HuH-7 (cell line): ENCODE measurements around the gene TMEM14A.

Experiments
- DNase-seq: peaks from one replicate; pipeline ENCODE4 v3.0.0; 2011; ENCODE audit warnings: low spot score

The TMEM14A gene

DNA sequence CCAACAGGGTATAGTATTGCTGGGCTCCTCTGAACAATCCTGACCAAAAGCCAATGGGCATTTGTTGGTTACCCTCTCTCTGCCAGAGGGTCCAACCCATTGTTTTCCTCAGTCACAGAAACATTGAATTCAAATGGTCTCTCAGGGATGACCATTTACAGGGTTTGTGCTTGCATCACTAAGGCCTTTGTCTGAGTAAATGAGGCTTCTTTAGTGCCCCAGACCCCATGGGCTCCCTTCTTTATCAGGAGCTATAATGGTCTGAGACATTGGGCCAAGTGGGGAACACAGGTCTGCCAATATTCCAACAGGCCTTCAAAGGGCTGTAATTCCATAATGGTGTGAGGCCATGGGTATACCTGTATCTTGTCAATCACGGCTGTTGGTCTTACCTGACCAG is 65.2 kb downstream of the TMEM14A start:
- DNase-seq, result no peak
